GM18505 (cell line): ENCODE data around the gene C2CD4A.

Experiments used
- ATAC-seq: cut with Tn5 transposase; IDR thresholded peaks from one replicate; pipeline ENCODE4 v1.9.1; 2021; ENCODE audit not compliant: unreplicated experiment
- POLR2A ChIP-seq: IDR thresholded peaks from 4 replicates; pipeline ENCODE4 v1.6.1; 2011; ENCODE audit warnings: borderline replicate concordance; ENCODE audit not compliant: insufficient read depth, insufficient read length; ENCODE audit errors: extremely low read depth

Gene C2CD4A

GRCh38 chr15:62052713-62053112 is 14.1 kb upstream of the C2CD4A start:
- no peak for ATAC-seq
- TF ChIP-seq POLR2A = no peak

- no peak for TF ChIP-seq POLR2A
- ATAC-seq = no peak
Measured at GRCh38 chr15:62053439-62054085, 13.2 kb upstream of the C2CD4A start.

GRCh38 chr15:62054979-62055378 is 11.8 kb upstream of the C2CD4A start:
- no peak for ATAC-seq
- no peak for TF ChIP-seq POLR2A

GRCh38 chr15:62057341-62057980 is 9.3 kb upstream of the C2CD4A start:
- ATAC-seq = no peak
- no peak for TF ChIP-seq POLR2A

GRCh38 chr15:62058327-62059028 is 8.3 kb upstream of the C2CD4A start:
- TF ChIP-seq POLR2A = no peak
- no peak for ATAC-seq

- no peak for ATAC-seq
- TF ChIP-seq POLR2A = no peak
Measured at GRCh38 chr15:62059108-62059815, 7.5 kb upstream of the C2CD4A start.

- ATAC-seq = peak; percentile 66
- TF ChIP-seq POLR2A = no peak
Measured at GRCh38 chr15:62059816-62060112, 7.0 kb upstream of the C2CD4A start.

- TF ChIP-seq POLR2A = peak; percentile 92
- ATAC-seq = peak; percentile 91
Measured at GRCh38 chr15:62060113-62060895, 6.5 kb upstream of the C2CD4A start, which contains the start of gene VPS13C. Gene VPS13C (minus strand): TSS chr15:62060447. CDS start chr15:62060374, 73 bp downstream.

- ATAC-seq = no peak
- TF ChIP-seq POLR2A = no peak
Measured at GRCh38 chr15:62060896-62061280, 5.9 kb upstream of the C2CD4A start.

- no peak for TF ChIP-seq POLR2A
Measured at GRCh38 chr15:62063825-62064635, 2.7 kb upstream of the C2CD4A start.

GRCh38 chr15:62067448-62068044 is 769 bp downstream of the C2CD4A start:
- no peak for ATAC-seq
- no peak for TF ChIP-seq POLR2A

More at GRCh38 chr15:62063825-62064635, 2.7 kb upstream of the C2CD4A start:
- no peak for ATAC-seq
